HL-60 (cell line): ENCODE measurements around the gene SLK.

Experiments
- DNase-seq, 2 experiments: peaks; one replicate each; pipeline ENCODE4 v3.0.0-alpha.2; 2010 to 2020; ENCODE audit warnings: low read depth in 1 of 2, low spot score in 1 of 2
- H3K27ac ChIP-seq: fragments of 250-450 bp; sonication (Bioruptor Pico); replicated peaks from 2 replicates; pipeline ENCODE4 v1.5.1; 2020; ENCODE audit warnings: mild to moderate bottlenecking, moderate library complexity
- H3K27me3 ChIP-seq: fragments of 250-450 bp; sonication (Bioruptor Pico); 2 replicates; pipeline ENCODE4 v1.5.1; 2021; ENCODE audit warnings: mild to moderate bottlenecking, moderate library complexity; ENCODE audit not compliant: insufficient read depth, poor library complexity, severe bottlenecking
- H3K4me3 ChIP-seq: replicated peaks from 2 replicates; pipeline ENCODE4 v1.5.1; 2011; ENCODE audit warnings: mild to moderate bottlenecking, control low read depth, low read length; ENCODE audit not compliant: insufficient read depth
- GABPA ChIP-seq: IDR thresholded peaks from 2 replicates; pipeline ENCODE4 v1.6.1; 2012; ENCODE audit warnings: low read depth
- POLR2AphosphoS5 ChIP-seq: IDR thresholded peaks from 2 replicates; pipeline ENCODE4 v1.6.1; 2012; ENCODE audit warnings: low read depth
- SPI1 ChIP-seq: IDR thresholded peaks from 2 replicates; pipeline ENCODE4 v1.6.1; 2012; ENCODE audit warnings: low read depth, mild to moderate bottlenecking, borderline replicate concordance
- TF ChIP-seq, protein P1 (sequence below): IDR thresholded peaks from 2 replicates; pipeline ENCODE4 v1.6.1; 2012; ENCODE audit warnings: low read depth; ENCODE audit not compliant: insufficient replicate concordance
- TF ChIP-seq, protein P2 (sequence below): IDR thresholded peaks from one replicate; pipeline ENCODE4 v1.5.1; 2011; ENCODE audit warnings: low read length, control low read depth, inconsistent platforms; ENCODE audit not compliant: insufficient read depth

The SLK gene

GRCh38 chr10:104038958-104039752 lies 72.2 kb downstream of the SLK start:
- DNase-seq: no peak
- H3K27me3 ChIP-seq: no peaks in the 10 kb centered on the region
- TF ChIP-seq, protein P1, sequence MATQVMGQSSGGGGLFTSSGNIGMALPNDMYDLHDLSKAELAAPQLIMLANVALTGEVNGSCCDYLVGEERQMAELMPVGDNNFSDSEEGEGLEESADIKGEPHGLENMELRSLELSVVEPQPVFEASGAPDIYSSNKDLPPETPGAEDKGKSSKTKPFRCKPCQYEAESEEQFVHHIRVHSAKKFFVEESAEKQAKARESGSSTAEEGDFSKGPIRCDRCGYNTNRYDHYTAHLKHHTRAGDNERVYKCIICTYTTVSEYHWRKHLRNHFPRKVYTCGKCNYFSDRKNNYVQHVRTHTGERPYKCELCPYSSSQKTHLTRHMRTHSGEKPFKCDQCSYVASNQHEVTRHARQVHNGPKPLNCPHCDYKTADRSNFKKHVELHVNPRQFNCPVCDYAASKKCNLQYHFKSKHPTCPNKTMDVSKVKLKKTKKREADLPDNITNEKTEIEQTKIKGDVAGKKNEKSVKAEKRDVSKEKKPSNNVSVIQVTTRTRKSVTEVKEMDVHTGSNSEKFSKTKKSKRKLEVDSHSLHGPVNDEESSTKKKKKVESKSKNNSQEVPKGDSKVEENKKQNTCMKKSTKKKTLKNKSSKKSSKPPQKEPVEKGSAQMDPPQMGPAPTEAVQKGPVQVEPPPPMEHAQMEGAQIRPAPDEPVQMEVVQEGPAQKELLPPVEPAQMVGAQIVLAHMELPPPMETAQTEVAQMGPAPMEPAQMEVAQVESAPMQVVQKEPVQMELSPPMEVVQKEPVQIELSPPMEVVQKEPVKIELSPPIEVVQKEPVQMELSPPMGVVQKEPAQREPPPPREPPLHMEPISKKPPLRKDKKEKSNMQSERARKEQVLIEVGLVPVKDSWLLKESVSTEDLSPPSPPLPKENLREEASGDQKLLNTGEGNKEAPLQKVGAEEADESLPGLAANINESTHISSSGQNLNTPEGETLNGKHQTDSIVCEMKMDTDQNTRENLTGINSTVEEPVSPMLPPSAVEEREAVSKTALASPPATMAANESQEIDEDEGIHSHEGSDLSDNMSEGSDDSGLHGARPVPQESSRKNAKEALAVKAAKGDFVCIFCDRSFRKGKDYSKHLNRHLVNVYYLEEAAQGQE: no peak
- TF ChIP-seq GABPA (no peak), SPI1 (no peak), POLR2AphosphoS5 (no peak)
- TF ChIP-seq, protein P2, sequence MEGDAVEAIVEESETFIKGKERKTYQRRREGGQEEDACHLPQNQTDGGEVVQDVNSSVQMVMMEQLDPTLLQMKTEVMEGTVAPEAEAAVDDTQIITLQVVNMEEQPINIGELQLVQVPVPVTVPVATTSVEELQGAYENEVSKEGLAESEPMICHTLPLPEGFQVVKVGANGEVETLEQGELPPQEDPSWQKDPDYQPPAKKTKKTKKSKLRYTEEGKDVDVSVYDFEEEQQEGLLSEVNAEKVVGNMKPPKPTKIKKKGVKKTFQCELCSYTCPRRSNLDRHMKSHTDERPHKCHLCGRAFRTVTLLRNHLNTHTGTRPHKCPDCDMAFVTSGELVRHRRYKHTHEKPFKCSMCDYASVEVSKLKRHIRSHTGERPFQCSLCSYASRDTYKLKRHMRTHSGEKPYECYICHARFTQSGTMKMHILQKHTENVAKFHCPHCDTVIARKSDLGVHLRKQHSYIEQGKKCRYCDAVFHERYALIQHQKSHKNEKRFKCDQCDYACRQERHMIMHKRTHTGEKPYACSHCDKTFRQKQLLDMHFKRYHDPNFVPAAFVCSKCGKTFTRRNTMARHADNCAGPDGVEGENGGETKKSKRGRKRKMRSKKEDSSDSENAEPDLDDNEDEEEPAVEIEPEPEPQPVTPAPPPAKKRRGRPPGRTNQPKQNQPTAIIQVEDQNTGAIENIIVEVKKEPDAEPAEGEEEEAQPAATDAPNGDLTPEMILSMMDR: no peak
- no peak overlapping the region for H3K27ac ChIP-seq
- no peak overlapping the region for H3K4me3 ChIP-seq

- no peak overlapping the region for H3K4me3 ChIP-seq
- H3K27me3 ChIP-seq: no peaks in the 10 kb centered on the region
- TF ChIP-seq GABPA: no peak
- DNase-seq: no peak
- no peak overlapping the region for H3K27ac ChIP-seq
Observed at GRCh38 chr10:104040382-104040781, 73.4 kb downstream of the SLK start.

GRCh38 chr10:104040862-104041789 lies 74.2 kb downstream of the SLK start:
- H3K27me3 ChIP-seq: no peaks in the 10 kb centered on the region
- TF ChIP-seq SPI1: no peak
- TF ChIP-seq, protein P1: no peak
- no peak for TF ChIP-seq POLR2AphosphoS5
- TF ChIP-seq GABPA: no peak
- TF ChIP-seq, protein P2: no peak

DNA sequence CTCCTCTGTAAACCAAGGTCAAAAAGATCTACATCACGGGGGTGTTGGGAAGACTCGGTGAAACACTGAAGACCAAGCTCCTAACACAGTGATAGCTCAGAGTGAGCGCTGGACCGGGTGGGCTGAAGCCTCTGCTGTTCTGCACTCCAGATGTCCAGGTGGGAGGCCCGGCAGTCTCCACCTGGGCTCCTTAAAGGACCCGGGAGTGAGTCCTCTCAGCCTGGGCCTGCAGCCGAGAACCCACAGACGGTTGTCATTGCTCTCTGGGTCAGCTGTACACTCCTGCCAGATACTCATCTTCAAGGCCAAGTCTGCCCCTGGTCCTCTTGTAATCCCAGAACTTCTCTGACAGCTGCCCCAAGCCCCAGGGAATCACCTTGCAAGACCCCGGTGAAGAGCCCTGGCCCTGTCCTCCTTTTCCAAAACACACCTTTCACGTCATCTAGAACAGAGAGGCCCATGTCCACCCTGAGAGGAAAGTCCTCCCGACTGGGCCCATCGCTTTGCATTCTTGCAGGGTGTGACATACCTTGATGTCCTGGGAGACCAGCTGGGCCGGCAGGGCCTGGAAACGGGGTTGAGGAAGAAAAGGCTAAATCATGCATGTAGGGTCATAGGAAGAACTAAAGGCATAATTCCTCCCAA lies 75.1 kb downstream of the SLK start:
- Histone ChIP-seq H3K4me3 (no peak overlapping the region), H3K27me3 (no peaks in the 10 kb centered on the region), H3K27ac (no peak overlapping the region)
- TF ChIP-seq SPI1 (no peak), GABPA (no peak), POLR2AphosphoS5 (no peak)
- TF ChIP-seq, protein P2: no peak
- TF ChIP-seq, protein P1: no peak
- no peak for DNase-seq

More at GRCh38 chr10:104040862-104041789, 74.2 kb downstream of the SLK start:
- H3K4me3 ChIP-seq: no peak overlapping the region
- H3K27ac ChIP-seq: no peak overlapping the region
- no peak for DNase-seq
